A673 (cell line): ENCODE data around the gene JAK3. TPM values are rescaled to one million over a fixed set of nuclear protein-coding genes. Genes with fewer than 3 reads are reported as not detected.

ENCODE experiments used
- BruUV-seq: library from RNA; stranded (reverse); fragments of 400-500 nt; replicated peaks from 2 replicates; lab custom pipeline; 2021; lab: Mats Ljungman, UMichigan
- CTCF ChIA-PET: fragments of 300-600 bp; sonication (Branson Sonifier 250); formaldehyde crosslinking; loops from one replicate; lab custom pipeline; 2022; ENCODE audit warnings: antibody characterized with exemption; lab: Charles Lee
- POLR2A ChIA-PET: fragments of 300-600 bp; sonication (Branson Sonifier 250); formaldehyde crosslinking; loops from one replicate; lab custom pipeline; 2022; ENCODE audit warnings: antibody characterized with exemption; ENCODE audit not compliant: low non-redundant PET; lab: Charles Lee
- DNase-seq: peaks from one replicate; pipeline ENCODE4 v3.0.0-alpha.2; 2015; ENCODE audit warnings: low spot score
- H3K27ac ChIP-seq: fragments of 200-600 bp; sonication (generic); 2 replicates; pipeline ENCODE4 v1.5.1; 2016; ENCODE audit warnings: mixed run types, low read depth, mild to moderate bottlenecking, mixed read lengths, antibody characterized with exemption, low read length; ENCODE audit not compliant: poor library complexity, severe bottlenecking
- H3K27me3 ChIP-seq: fragments of 200-600 bp; sonication (generic); replicated peaks from 2 replicates; pipeline ENCODE4 v1.6.1; 2017; ENCODE audit warnings: mixed run types, low read depth, mild to moderate bottlenecking, mixed read lengths, antibody characterized with exemption, low read length; ENCODE audit not compliant: insufficient read depth, poor library complexity
- H3K36me3 ChIP-seq: fragments of 200-600 bp; sonication (generic); 2 replicates; pipeline ENCODE4 v1.6.1; 2016; ENCODE audit warnings: mixed run types, mild to moderate bottlenecking, mixed read lengths, antibody characterized with exemption, low read length; ENCODE audit not compliant: insufficient read depth, poor library complexity, severe bottlenecking
- H3K4me1 ChIP-seq: fragments of 200-600 bp; sonication (generic); 2 replicates; pipeline ENCODE4 v1.6.1; 2017; ENCODE audit warnings: mixed run types, mild to moderate bottlenecking, mixed read lengths, antibody characterized with exemption, low read length; ENCODE audit not compliant: insufficient read depth, poor library complexity, severe bottlenecking
- H3K4me3 ChIP-seq: fragments of 200-600 bp; sonication (generic); 2 replicates; pipeline ENCODE4 v1.5.1; 2016; ENCODE audit warnings: low read depth, mixed run types, mild to moderate bottlenecking, mixed read lengths, low read length; ENCODE audit not compliant: poor library complexity, severe bottlenecking
- H3K9me3 ChIP-seq: fragments of 200-600 bp; sonication (generic); 2 replicates; pipeline ENCODE4 v1.6.1; 2016; ENCODE audit warnings: mixed run types, low read depth, mild to moderate bottlenecking, mixed read lengths, antibody characterized with exemption, low read length; ENCODE audit not compliant: poor library complexity, severe bottlenecking
- EZH2 ChIP-seq: fragments of 200-600 bp; sonication (generic); IDR thresholded peaks from 2 replicates; pipeline ENCODE4 v1.6.1; 2017; ENCODE audit warnings: borderline replicate concordance, low read depth, mild to moderate bottlenecking, mixed read lengths, antibody characterized with exemption, low read length; ENCODE audit not compliant: poor library complexity, severe bottlenecking
- intact Hi-C: fragments of 100-400 bp; cut with micrococcal nuclease; formaldehyde crosslinking; loops from one replicate; pipeline ENCODE4 v1.10.0; 2022; ENCODE audit not compliant: unreplicated experiment
- total RNA-seq: library from RNA; stranded (reverse); gene quantifications from 2 replicates; pipeline ENCODE4 v1.2.3, GENCODE V29; 2021
- TF ChIP-seq, protein P1 (sequence below): fragments of 300-800, 200-600 bp; sonication (generic); conservative IDR thresholded peaks from 2 replicates; pipeline ENCODE4 v1.5.1; 2017; ENCODE audit warnings: low read depth, mild to moderate bottlenecking, antibody characterized with exemption, low read length, moderate library complexity, mixed read lengths

JAK3 gene
- total RNA-seq, 1 experiment from 2014 or later = 2.5 TPM

DNA sequence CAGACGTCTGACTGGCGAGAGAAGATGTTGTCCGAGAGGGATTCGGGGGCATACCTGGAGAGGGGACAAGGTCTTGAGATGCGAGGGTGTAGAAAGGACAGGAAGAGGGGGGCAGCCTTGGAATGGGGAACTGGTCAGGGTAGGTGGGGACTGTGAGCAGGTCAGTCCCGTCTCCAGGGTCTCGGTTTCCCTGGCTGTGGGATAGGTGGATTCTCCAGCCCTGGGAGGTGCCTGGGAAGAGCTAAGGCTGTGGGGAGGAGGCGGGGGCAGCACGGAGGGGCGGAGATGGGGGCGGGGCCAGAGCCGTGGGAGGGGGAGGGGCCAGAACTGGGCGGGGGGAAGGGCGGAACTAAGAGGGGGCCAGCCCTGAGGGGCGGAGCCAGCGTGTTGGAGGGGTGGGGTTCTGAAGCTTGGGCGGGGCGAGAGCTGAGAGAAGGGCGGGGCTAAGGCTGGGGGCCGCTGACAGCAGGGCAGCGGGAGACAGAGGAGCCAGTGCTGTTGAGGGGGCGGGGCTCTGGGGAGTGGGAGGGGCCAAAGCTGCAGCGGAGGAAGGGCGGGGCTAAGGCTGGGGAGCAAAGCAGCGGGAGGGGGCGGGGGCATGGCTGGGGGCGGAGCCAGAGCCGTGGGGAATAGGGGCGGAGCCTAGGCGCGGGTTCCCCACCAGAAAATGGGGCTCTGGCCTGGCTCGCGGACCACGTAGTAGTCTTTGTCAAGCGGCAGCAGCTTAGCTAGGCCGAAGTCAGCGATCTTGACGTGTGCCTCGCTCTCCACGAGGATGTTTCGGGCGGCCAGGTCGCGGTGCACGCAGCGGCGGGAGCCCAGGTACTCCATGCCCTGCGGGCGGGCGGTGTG, 17.0 kb downstream of the JAK3 start:
- Histone ChIP-seq H3K36me3 (no peaks in the 10 kb centered on the region), H3K9me3 (no peaks in the 10 kb centered on the region), H3K4me3 (no peak overlapping the region), H3K27me3 (no peaks in the 10 kb centered on the region), H3K27ac (no peak overlapping the region), H3K4me1 (no peaks in the 10 kb centered on the region)
- DNase-seq = peak; percentile 40
- intact Hi-C loops = no loop called here
- no TSS peak for BruUV-seq
- TF ChIP-seq, protein P1, sequence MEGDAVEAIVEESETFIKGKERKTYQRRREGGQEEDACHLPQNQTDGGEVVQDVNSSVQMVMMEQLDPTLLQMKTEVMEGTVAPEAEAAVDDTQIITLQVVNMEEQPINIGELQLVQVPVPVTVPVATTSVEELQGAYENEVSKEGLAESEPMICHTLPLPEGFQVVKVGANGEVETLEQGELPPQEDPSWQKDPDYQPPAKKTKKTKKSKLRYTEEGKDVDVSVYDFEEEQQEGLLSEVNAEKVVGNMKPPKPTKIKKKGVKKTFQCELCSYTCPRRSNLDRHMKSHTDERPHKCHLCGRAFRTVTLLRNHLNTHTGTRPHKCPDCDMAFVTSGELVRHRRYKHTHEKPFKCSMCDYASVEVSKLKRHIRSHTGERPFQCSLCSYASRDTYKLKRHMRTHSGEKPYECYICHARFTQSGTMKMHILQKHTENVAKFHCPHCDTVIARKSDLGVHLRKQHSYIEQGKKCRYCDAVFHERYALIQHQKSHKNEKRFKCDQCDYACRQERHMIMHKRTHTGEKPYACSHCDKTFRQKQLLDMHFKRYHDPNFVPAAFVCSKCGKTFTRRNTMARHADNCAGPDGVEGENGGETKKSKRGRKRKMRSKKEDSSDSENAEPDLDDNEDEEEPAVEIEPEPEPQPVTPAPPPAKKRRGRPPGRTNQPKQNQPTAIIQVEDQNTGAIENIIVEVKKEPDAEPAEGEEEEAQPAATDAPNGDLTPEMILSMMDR = no peak
- no peak for TF ChIP-seq EZH2
- ChIA-PET CTCF (interaction anchor here (0.5 kb wide), 1 partner anchor 728 kb away, joined by 3 read pairs; no protein-coding TSS in a partner anchor), POLR2A (no interaction called here)

DNA sequence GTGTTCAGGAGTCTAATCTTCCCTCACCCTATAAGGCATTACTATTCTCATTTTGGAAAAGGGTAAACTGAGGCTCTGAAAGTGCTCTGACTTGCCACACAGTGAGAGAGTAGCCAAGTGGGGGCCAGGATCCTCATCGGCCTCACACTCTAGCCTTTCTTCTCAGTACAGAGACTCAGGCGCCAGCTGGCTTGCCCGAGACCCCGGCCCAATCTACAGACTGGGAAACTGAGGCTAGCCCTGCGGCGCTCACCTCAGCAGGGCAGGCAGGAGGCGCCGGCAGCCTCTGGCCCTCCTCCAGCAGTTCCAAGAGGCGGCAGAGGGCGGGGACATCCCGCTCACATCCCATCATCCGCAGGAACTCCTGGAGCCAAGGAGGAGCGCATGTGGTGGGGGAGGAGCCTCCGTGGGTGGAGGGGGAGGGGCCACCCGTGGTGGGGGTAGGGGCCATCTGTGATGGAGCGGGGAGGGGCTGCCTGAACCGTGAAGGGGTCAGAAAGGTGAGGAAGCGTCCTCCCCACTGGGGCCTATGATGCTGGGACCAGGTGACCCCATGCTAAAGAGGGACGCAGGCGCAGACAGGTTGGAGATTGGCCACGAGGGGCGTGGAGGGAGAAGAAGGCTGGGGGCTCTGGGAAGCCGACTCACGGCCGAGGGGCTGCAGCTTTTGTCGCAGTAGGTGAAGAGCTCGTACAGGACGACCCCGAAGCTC, 17.8 kb downstream of the JAK3 start:
- Histone ChIP-seq H3K27me3 (no peaks in the 10 kb centered on the region), H3K27ac (no peak overlapping the region), H3K36me3 (no peaks in the 10 kb centered on the region), H3K9me3 (no peaks in the 10 kb centered on the region), H3K4me3 (no peak overlapping the region), H3K4me1 (no peaks in the 10 kb centered on the region)
- intact Hi-C loops = no loop called here
- no peak for TF ChIP-seq EZH2
- TF ChIP-seq, protein P1 = no peak
- ChIA-PET POLR2A (no interaction called here), CTCF (no interaction called here)
- no peak for DNase-seq
- BruUV-seq = no TSS peak

DNA sequence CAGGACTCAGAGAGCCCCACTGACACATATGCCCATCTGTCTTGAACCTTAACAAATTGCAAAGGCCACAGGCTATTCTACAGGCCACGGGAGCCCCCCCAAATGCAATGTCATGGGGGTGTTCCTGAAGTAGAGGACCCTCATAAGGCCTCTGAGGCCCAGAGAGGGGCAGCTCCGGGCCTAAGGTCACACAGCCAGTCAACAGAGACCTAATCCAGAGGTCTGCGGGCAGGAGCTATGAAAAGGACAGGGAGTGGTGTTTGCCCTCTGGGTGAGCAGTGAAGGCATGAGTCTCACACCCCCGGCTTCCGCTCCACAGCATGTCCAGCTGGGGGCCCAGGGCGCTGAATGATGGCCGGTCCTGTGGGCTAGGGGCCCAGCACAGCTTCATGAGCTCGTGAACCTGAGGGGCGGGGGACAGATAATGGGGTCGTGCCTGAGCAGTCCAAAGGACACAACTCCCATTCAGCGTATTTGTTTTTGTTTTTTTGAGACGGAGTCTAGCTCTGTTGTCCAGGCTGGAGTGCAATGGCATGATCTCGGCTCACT, 21.2 kb downstream of the JAK3 start:
- Histone ChIP-seq H3K27ac (no peak overlapping the region), H3K4me1 (no peaks in the 10 kb centered on the region), H3K27me3 (no peaks in the 10 kb centered on the region), H3K4me3 (no peak overlapping the region), H3K36me3 (no peaks in the 10 kb centered on the region), H3K9me3 (no peaks in the 10 kb centered on the region)
- intact Hi-C loops = no loop called here
- DNase-seq = no peak
- no TSS peak for BruUV-seq
- CTCF ChIA-PET = no interaction called here
- POLR2A ChIA-PET = no interaction called here
- TF ChIP-seq, protein P1 = no peak
- no peak for TF ChIP-seq EZH2
